Right hindlimb (tissue), 1 donor: ENCODE results near the gene GAGE10.

Source experiments
- DNase-seq: peaks from one replicate; pipeline ENCODE4 v3.0.0-alpha.2; 2018

Gene GAGE10, protein sequence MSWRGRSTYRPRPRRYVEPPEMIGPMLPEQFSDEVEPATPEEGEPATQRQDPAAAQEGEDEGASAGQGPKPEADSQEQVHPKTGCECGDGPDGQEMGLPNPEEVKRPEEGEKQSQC

GRCh38 chrX:49303346-49303745, at the start of gene GAGE10:
TSS of gene GAGE10 (plus strand) at chrX:49303646. CDS start at chrX:49304860, 1,214 bp downstream.
- no peak for DNase-seq

- DNase-seq = no peak
Measured at GRCh38 chrX:49254639-49255038, 48.8 kb upstream of the GAGE10 start.

GRCh38 chrX:49256268-49256995, 47.0 kb upstream of the GAGE10 start:
- no peak for DNase-seq

GRCh38 chrX:49257074-49257790, 46.2 kb upstream of the GAGE10 start:
- DNase-seq = no peak

DNA sequence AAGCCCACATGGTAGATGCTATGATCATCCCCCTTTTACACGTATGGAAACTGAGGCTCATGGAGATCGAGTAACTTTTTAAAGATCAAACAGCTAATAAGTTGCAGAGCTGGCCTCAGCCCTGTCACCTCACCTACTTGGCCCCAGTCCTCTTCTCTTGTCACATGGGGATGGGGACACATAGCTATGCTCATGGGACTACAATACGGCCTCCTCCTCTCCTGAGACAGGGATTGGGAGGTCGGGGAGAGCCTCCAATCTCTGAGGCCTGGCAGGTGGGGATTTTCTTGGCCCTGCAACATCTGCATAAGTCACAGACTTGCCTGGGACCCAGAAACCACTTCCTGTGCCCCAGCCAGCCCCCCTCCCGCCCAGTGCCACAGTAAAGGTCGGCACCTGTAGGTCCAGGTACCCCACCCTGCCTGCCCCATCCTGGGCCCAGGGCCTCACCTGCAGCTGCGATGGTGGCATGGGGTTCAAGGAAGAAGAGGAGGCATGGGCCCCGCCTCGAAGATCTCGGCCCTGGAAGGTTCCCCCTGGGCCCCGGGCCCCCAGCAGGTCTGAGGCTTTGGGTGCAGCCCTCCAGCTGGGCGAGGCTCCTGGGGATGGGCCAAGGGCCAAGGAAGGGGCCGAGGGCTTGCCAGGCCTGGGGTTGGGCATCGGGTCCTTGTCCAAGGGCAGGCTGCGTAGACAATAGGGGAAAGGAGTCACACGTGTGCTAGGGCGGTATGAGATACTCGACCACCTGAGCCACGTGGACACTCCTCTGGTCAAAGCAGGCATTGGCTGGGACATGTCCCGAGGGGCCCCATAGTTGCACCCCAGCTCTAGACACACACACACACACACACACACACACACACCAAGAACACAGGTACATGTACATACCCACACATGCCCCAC, 45.3 kb upstream of the GAGE10 start:
- DNase-seq = no peak

DNA sequence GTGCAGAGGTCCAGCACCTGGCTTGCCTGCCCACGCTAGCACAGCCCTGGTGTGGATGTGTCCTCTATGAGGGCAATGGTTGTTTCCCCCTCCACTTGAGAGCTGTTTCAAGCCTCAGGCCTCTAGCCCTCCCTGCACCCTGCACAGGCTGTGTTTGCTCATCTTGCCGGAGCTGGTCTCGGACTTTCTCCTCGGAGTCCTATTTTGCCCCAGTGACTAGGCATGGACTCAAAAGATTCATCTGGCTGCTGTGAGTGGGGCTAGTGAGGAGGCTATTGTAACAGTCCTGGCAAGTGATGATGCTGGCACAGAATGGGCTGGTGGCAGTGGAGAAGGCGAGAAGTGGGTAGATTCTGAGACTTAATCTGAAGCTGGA, 44.7 kb upstream of the GAGE10 start:
- DNase-seq = no peak

- no peak for DNase-seq
Measured at GRCh38 chrX:49260221-49260985, 43.0 kb upstream of the GAGE10 start.

DNA sequence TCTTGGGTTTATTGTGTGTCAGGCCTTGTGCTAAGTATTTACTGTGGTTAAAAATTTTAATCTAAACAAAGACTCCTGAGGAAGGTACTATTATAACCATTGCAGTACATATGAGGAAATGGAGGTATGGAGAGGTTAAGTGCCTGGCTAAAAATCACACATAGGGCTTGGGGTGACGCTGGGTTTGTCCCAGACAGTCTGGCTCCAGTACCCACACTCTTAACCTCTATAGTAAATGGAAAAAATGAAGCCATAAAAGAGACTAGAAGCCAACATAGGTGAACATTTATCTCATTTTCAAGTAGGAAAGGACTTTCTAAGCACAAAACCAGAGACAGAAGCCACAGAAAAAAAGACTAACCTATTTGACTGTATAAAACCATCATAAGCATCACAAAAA, 40.8 kb upstream of the GAGE10 start:
- no peak for DNase-seq

- no peak for DNase-seq
Measured at GRCh38 chrX:49263631-49264030, 39.8 kb upstream of the GAGE10 start.

- DNase-seq = no peak
Measured at GRCh38 chrX:49264460-49264859, 39.0 kb upstream of the GAGE10 start, which contains the start of gene FOXP3. TSS of gene FOXP3 (minus strand) at chrX:49264710. CDS start at chrX:49258505, 6,205 bp downstream.

DNA sequence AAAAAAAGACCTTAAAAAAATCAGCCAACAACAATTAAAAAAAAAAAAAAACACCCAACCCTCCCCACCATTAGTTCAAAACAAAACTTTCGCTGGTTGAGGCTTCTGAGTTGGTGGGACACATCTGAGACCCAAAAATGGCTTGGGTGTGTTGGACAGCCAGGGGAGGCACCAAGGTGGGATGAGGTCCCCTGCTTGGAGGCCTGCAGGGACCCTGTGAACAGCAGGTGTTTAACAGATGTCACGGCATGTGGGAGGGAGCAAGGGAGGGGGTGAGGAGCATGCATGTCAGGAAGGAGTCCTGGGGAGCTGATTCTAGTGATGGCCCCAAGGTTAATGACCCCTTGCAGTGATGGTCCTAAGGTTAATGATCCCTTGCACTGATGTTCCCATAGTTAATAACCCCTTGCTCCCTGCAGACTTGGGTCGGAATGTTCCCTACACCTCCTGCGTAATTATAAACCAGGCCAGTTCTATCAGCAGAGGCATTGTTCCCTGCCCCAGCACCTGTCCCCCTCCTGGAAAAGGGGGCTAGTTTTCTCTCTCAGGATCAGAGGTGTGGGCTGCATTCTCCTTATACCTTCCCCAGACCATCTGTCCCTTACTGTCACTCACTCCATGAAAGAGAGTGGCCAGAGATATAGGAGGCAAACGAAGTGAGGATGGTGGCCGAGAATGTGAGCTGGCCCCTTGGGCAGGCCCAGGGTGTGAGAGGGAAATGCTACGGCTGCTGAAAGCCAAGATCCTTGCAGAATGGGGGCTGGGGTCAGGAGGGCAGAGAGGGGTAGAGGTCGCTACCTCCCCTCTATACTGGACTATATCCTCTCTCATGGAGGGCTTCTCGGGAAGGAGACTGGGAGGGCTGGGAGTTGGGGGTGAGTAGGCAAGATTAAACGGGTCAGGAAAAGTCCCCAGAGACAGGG, 36.7 kb upstream of the GAGE10 start:
- DNase-seq = no peak

DNA sequence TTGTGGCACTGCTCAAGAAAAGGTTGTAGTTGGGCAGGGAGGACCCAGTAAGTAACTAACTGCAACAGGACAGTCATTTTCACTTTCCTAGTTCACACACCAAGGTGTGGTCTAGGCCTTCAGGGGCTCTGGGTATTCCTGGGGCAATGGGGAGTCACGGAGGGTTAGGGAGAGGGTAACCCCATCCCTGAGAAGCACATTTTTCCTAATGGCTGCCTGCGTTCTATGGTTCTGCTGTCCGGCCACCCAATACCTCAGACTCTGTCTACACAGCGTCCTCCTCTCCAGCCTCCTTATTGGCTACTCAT, 34.8 kb upstream of the GAGE10 start:
- DNase-seq = no peak

- DNase-seq = peak; percentile 98
Measured at GRCh38 chrX:49269010-49269766, 34.3 kb upstream of the GAGE10 start.

DNA sequence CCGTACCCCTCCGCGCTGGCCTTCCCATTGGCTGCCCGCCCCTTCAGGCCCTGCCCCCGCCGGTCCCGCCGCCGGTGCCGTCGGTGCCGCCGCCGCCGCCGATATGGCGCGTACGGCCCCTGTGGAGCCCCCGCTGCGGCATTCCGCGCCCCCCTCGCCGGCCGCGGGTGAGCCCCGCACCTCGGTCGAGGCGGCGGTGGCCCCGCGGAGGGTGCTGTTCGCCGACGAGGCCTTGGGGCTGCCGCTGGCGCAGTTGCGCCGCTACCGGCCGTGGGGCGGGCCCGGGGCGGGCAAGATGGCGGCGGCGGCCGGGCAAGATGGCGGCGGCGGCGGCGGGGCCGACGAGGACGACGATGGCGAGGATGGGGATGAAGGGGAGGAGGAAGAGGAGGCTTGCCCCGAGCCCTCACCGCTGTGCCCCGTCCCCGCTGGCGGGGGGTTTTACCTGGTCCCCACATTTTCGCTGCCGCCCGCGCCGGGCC, 33.6 kb upstream of the GAGE10 start, which contains the start of gene PPP1R3F:
Gene PPP1R3F (plus strand): TSS at position 27 of the 482 bp plus-strand sequence. CDS start 77 bp downstream, at position 104.
- no peak for DNase-seq

DNA sequence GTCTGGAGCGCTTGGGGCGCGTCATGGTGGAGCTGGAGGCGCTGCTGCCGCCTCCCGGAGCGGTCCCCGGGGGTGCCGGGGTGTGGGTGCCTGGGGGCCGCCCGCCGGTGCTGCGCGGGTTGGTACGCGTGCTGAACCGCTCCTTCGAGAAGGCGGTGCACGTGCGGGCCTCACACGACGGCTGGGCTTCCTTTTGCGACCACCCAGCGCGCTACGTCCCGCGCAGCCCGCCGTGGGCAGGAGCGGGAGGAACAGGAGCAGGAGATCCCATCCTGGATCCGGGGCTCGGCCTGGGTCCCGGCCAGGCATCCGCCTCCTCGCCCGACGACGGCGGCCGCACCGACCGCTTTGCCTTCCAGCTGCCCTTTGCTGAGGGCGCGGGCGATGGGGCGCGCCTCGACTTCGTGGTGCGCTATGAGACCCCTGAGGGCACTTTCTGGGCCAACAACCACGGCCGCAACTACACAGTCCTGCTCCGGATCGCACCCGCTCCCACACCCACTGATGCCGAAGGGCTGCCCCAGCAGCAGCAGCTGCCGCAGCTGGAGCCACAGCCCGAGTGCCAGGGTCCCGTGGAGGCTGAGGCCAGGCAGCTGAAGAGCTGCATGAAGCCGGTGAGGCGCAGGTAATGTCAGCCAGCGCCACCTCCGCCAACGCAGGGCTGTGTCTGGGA, 33.1 kb upstream of the GAGE10 start:
- DNase-seq = peak; percentile 35

GRCh38 chrX:49271341-49271740, 32.1 kb upstream of the GAGE10 start:
- no peak for DNase-seq

- DNase-seq = no peak
Measured at GRCh38 chrX:49272421-49272820, 31.0 kb upstream of the GAGE10 start.

- no peak for DNase-seq
Measured at GRCh38 chrX:49273181-49273727, 30.2 kb upstream of the GAGE10 start.

DNA sequence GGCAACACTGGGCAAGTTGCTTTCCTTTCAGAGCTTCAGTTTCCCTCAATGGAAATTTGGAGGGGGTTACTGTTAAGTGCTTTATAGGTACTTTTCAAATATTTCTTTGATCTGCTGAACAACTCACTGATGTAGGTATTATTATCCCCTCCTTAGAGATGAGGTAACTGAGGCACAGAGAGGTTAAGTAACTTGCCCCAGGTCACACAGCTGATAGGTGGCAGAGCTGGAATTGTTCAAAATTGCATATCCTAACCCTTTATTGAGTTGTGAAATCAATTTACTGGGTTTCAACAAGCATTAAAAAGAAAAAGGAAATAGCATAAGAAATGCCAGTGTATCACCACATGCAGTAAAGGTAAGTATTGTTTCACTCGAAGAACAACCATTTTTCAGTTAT, 27.2 kb upstream of the GAGE10 start:
- no peak for DNase-seq
